ENCODE measurements around the gene TAS2R50.
"Not testable (repeated sequence)": the region's sequence is repeated elsewhere in the genome, so short reads cannot be mapped to it uniquely, and the experiment has no call there.

TAS2R50 gene, protein sequence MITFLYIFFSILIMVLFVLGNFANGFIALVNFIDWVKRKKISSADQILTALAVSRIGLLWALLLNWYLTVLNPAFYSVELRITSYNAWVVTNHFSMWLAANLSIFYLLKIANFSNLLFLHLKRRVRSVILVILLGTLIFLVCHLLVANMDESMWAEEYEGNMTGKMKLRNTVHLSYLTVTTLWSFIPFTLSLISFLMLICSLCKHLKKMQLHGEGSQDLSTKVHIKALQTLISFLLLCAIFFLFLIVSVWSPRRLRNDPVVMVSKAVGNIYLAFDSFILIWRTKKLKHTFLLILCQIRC

DNA sequence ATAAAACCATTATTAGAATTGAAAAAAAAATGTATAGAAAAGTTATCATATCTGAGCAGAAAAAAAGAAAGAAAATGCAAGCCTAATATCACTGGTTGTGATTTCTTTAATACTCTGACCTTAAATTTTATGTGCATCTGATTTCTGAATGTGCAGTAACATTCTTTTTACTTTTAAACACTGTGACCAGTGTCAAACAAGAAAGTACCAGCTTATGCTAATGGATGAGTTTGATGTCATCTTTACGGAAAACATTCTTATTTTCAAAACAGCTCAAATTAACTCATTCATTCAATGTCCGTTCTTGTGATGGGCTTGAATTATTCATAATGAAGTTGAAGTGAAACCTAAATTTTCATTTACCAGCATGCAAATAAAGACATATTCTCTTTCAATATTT lies at the start of gene TAS2R50:
TSS of gene TAS2R50 (minus strand) at position 101 of the 400 bp plus-strand sequence. CDS start at position 49, 52 bp downstream.
- DNase-seq: no peak

DNA sequence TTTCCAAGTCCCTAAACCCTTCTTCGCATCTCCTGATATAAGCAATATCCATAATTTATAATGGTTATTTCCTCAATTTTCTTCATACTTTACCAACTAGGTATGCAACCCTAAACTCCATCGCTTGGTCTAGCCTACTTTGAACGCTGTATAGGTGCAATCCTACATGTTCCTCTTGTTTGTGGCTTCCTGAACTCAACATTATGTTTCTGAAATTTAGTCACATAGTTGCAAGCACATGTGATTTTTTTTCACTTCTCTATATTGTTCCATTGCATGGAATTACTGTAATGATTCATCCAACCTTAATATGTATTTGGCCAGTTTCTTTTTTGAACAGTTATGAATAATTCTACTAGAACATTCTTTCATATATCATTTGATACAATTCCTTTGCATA lies 47.2 kb upstream of the TAS2R50 start:
- not testable (repeated sequence) for DNase-seq

DNA sequence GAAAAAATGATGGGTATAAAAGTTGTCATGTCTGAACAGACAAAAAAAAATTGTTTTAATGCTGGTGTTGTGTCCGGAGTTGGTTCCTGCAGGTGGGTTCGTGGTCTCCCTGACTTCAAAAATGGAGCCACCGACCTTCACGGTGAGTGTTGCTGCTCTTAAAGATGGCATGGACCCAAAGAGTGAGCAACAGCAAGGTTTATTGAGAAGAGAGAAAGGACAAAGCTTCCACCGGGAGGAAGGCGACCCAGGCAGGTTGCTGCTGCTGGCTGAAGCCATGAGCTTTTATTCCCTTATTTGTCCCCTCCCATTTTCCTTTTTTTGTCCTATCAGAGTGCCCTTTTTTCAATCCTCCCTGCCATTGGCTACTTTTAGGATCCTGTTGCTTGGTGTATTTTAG lies 44.6 kb upstream of the TAS2R50 start, which contains the start of gene TAS2R31:
TSS of gene TAS2R31 (minus strand) at position 101 of the 400 bp plus-strand sequence. CDS start at position 29, 72 bp downstream.
- no peak for DNase-seq

DNA sequence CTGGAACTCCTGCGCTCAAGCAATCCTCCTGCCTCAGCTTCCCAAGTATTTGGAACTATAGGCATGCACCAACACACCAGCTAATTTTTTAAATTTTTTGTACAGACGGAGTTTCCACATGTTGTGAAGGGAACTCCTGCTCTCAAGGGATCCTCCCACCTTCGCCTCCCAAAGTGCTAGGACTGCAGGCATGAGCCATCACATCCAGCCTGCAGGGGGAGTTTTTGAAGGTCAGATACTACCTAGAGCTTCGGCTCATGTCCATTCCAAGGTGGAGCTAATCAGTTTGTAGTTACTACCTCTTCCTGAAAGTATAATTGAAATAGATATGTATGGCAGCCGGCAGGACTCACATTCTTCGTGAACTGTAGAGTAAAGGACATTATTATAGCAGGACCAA lies 39.4 kb upstream of the TAS2R50 start:
- no peak for DNase-seq

DNA sequence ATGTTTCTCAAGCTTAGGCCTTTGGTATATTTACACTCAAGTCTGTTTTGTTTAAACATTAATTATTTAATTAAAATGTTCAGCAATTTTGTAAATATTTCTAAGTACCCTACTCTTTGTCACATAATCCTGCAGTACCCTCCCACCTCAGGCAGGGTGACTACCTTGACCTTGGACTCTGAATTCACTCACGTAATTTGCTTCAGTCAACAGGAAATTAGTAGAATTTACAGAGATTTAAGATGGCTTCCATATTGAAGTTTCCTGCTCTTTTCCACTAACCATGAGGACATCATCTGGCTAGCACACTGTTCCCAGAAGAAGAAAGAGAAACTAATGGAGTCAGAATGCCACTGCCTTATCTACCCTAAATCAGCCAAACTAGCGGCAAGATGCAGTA lies 36.7 kb upstream of the TAS2R50 start:
- no peak for DNase-seq

DNA sequence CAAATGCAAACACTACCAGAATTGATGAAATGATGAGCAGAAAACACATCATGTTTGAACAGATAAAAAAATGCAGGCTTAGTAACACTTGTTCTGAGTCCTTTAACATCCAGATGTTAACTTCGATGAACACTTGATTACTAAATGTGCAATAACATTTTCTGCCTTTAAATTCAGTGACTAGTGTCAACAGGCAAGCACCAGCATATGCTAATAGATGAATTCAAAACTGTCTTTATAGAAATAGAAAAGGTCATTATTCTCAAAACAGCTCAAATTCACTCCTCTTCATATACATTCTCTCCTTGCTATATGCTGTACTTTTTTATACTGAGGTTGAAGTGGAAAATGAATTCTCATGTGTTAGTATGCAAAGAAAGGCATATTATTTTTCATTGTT lies 35.8 kb upstream of the TAS2R50 start, which contains the start of gene TAS2R19:
TSS of gene TAS2R19 (minus strand) at position 101 of the 400 bp plus-strand sequence. CDS start at position 52, 49 bp downstream.
- no peak for DNase-seq

DNA sequence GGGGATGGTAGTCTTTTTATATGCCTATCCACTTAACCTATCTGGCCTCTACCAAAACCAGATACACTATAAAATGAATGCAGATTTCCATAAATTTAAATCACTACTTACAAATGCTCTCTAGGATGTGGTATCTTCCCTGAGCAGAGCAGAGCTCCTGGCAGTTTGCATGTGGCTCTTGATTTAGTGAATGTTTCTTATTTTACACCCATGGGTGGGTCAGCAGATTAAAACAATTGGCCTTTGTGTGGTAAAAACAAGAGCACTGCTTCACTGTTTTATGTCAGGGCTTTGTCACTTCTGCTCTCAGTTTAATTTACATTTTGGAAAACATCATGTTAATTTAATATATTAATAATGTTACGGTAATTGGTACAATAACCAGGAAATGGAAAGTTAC lies 30.2 kb upstream of the TAS2R50 start:
- no peak for DNase-seq

DNA sequence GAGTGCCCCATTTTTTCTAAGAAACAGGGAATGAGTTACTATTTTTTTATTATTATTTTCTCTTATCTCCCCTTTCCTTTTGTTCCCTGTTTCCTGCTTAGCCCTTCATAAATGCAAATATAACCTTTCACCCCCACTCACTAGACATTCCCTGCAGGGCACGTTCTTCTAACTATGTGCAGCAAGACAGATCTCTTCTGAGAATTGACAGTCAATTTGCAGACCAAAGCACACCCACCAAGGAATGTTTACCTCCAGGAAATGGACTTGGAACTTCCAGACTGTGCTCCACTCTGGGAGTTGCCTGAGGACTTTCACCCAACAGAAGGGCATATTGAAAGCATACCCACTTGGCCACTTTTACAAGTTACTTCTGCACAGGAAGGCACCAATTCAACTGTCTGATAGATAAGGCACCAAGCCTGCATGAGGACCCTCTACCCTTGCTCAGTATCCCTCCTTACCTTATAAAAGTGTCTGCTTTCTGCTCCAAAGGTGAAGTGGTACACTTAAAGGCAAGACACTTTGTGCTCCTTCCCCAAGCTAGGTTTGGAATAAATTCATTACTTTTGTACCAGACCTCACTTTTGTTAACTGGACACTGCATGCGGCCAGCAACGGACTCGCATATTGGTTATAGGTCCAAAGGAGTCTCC lies 29.2 kb upstream of the TAS2R50 start:
- DNase-seq: no peak

DNA sequence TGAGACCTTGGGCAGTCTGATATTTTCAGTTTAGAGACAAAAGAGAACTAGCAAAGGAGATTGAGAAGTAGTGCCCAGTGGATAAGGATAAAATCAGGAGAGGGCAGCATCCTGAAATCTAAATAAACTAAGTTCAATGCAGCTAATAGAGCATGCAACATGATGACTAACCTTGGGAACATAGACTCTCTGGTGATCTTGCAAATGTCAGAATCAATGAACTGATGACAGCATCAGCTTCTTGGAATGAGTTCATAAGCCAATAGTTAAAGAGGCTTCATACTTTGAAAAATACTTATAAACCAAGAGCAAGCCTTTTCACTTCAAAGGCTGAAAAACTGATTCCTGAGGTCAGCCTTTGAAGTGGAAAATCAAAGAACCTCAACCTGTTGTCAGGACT lies 27.5 kb upstream of the TAS2R50 start:
- DNase-seq: no peak

DNA sequence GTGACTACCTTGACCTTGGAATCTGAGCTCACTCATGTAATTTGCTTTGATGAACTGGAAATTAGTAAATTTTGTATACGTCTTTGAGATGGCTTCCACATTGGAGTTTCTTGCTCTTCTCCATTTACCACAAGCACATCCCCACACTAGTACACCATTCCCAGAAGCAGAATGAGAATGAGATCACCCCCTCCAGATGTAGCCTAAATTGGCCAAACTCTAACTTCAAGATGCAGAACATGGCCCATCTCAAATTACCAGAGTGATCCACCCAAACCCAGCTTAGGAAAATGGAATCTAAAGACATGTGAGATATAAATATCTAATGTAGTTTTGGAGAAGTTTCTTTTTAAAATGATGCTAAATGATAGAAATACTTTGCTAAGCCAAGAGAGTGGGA lies 20.9 kb upstream of the TAS2R50 start:
- no peak for DNase-seq

DNA sequence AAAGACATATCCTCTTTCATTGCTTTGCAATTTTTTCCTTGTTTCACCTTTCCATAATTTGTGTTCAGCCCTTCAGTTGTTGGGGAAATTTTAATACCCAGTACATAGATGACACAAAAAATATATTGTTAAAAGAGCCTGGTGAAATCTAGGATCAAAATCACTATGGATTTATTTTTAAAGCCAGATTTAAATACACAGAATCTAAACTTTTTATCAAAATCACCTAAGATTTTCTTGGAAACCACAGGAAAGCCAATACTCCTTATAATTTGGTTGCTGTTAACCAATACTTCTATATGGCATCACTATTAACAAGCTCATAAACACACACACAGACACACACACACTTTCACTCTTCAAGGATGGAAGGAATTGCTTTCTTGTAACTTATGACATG lies 11.5 kb upstream of the TAS2R50 start, which contains the start of gene TAS2R20:
TSS of gene TAS2R20 (minus strand) at position 101 of the 400 bp plus-strand sequence. CDS start 429 bp downstream, outside the sequence.
- no peak for DNase-seq

DNA sequence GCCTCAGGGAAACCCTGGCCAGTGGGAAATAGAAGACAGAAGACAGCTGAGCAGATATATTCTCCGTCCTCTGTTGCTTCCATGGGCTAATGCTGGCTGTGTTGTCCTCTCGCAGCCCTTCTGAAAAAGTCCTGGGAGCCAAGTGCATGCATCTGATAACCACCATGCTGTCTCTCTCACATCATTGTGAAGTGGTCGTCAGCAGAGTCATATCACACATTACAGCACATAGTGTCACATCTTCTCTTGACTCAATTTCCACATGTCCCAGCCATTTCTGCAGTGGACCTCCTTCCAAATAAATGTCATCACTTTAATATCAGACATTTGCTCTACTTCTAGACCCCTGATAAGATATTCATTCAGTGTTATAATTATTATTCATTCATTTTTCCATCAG lies 7.6 kb upstream of the TAS2R50 start:
- DNase-seq: no peak

DNA sequence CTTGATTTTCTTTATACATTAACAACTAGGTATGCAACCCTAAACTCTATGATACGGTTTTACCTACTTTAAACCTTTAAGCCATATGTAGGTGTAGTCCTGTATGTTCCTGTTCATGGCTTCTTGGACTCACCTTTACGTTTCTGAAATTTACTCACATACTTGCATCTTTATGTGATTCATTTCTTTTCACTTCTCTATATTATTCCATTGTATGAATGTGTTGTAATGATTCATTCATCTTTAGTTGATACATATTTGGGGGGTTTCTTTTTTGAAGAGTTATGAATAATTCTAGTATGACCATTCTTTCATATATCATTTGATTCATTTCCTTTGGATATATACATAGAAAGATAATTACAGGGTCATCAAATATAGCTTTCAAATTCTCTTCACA lies 2.4 kb upstream of the TAS2R50 start:
- DNase-seq: no peak

DNA sequence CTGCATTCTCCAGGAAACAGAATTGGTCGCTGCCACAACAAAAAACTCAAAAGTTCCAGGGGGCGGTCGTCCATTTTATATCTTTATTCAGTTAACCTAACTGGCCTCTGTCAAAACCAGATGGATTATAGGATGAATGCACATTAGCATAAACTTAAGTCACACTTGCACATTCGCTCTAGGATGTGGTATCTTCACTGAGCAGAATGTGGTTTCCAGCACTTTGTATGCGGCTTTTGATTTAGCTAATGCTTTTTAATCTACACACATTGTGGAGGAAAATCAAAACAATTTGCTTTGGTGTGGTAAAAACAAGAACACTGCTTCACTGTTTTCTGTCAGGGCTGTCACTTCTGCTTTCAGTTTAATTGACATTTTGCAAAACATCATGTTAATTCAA lies 4.5 kb downstream of the TAS2R50 start:
- no peak for DNase-seq

DNA sequence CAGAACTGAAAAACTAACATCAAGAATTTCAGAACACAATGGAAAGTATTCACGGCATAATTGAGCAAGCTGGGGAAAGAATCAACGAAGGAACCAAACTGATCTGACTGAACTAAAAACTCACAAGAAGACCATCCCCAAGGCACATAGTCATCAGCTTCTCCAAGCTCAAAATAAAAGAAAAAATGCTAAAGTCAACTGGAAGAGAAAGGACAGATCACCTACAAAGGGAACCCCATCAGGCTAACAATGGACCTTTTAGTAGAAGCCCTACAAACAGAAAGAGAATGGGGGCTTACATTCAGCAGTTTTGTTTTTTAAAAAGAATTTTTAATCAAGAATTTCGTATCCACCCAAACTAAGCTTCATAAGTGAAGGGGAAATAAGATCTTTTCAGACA lies 11.7 kb downstream of the TAS2R50 start:
- no peak for DNase-seq

DNA sequence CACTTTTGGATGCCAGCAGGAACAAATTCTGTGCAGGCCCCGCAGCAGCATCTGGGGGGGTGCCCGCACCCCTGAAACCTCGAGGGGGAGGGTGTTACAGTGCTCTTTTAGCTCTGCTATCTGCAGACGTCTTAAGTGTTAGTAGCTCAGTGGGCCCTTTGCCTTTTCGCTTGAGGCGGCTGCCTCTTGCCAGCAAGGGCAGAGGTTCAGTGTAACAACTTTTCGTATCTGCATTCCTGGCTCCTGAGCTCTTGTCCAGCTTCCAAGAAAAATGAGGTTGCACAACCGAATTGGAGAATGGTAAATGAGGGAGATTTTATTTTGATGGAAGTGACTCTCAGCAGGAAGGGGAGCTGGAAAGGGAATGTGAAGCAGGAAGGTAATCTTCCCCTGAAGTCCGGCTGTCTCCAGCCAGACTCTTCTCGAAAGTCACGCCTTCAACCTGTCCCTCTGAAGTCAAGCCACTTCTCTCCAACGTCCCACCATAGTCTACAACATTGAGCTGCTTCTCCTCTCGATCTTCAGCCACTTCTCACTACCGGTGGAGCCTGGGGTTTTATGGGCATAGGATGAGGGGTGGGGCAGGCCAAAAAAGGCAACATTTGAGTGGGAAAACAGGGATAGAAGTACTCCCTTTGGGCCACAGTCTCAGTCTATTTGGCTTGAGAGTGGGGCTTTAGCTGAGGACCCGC lies 17.8 kb downstream of the TAS2R50 start:
- DNase-seq: no peak

DNA sequence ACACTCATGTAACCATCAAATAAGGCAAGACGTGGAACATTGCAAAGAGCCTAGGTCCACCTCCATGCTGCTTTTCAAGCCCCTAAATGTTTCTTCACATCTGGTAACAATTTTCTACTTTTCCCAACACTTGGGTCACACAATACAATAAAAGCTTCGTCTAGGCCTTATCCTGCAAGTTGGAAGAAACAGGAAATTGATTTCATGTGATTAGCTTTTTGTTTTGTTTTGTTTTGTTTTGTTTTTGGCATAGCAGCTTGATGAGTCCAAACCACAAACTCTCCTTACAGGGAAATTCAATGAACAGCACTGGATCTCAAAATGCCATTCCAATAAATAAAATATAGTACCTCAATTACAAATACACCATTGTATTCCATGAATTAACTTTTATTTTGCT lies 19.3 kb downstream of the TAS2R50 start:
- DNase-seq: no peak

DNA sequence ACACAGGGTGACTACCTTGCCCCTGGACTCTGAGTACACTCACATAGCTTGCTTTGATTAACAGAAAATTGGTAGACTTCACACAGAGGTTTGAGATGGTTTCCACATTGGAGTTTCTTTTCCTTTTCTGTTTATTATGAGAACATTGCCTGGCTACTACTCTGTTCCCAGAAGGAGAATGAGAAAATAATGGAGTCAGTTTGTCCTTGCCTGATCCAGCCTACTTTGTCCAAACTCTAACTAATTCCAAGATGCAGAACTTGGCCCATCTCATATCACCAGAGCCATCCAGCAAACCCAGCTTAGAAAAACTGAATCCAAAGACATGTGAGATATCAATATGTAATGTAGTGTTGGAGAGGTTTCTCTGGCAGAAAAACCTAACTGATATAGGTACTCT lies 20.4 kb downstream of the TAS2R50 start:
- DNase-seq: no peak

DNA sequence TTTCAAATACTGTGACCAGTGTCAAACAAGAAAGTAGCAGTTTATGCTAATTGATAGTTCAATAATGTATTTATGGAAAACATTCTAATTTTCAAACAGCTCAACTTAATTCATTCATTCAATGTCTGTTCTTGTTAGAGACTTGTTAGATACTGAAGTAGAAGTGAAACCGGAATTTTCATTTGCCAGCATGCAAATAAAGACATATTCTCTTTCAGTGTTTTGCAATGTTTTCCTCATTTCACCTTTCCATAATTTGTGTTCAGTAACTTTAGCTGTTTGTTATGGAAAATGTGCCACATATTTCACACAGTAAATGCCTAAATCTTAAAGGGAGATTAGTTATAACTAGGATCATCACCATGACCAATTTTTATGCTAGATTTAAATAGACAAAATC lies 21.2 kb downstream of the TAS2R50 start:
- DNase-seq: no peak

DNA sequence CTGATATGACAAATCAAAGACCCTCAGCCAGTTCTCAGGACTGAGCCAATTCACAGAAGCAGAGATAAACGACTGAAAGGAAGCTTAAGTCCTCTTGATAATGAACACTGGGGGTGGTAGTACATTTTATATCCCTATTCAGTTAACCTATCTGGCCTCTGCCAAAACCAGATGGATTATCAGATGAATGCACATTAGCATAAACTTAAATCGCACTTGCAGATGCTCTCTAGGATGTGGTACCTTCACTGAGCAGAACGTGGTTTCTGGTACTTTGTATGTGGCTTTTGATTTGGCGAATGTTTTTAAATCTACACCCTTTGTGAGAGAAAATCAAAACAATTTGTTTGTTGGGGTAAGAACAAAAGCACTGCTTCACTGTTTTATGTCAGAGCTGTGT lies 26.5 kb downstream of the TAS2R50 start:
- DNase-seq: no peak

DNA sequence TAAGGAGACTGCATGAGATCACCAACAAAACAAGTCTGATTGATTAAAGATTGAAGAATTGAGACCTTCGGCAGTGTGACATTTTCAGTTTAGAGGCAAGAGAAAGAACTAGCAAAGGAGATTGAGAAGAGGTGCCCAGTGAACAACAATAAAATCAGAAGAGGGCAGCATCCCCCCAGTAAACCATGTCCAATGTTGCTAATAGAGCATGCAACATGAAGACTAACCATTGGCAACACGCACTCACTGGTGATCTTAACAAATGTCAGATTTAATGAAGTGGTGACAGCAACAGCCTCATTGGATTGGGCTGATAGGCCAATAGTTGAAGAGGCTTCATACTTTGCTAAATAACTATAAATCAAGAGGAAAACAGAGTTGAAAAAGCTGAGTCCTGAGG lies 26.9 kb downstream of the TAS2R50 start:
- no peak for DNase-seq

DNA sequence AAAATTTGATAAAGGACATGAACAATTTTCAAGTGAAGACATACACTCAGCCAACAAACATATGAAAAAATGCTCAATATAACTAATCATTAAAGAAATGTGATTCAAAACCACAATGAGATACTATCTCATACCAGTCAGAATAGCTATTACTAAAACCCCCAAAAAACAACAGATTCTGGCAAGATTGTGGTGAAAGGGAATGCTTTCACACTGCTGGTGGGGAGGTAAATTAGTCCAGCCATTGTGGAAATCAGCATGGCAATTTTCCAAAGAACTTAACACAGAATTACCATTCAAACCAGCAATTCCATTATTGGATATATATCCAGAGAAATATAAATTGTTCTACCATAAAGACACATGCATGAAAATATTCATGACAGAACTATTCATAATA lies 29.0 kb downstream of the TAS2R50 start:
- DNase-seq: no peak

DNA sequence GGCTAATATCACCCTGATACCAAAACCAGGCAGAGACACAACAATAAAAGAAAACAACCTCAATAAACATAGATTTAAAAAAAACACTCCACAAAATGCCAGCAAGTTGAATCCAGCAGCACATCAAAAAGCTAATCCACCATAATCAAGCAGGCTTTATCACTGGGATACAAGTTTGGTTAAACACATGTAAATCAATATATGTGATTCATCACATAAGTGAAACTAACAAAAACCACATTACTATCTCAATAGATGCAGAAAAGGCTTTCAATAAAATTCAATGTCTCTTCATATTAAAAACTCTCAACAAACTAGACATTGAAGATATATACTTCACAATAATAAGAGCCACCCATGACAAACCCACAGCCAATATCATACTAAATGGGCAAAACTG lies 30.6 kb downstream of the TAS2R50 start:
- DNase-seq: no peak

DNA sequence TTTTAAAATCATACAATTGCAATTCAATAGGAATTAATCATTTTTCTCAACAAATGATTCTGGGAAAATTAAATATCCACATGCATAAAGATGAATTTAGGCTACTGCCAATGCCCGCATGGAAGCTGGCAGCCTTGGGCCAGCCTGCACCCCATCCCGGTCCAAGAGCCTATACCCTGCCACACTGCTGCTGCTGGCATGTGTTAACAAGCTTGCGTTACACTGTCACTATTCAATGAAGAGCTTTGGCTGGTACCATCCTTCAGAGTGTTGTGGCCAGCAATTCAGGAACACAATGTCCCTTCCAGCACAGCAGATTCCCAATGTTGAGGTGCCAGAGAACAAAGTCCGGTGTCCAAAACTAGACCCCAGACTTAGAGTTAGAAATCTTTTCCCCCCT lies 34.1 kb downstream of the TAS2R50 start:
- DNase-seq: no peak

Data from NCI-H510A (cell line).